SW 1271 (cell line): ENCODE results near the gene MAPK14.
A peak's percentile ranks its signal among the peaks of the same experiment; 100 is the strongest.
"Not testable (repeated sequence)": the region's sequence is repeated elsewhere in the genome, so short reads cannot be mapped to it uniquely, and the experiment has no call there.

Experiments
- DNase-seq, 2 experiments: peaks; one replicate each; lab custom pipeline; 2025; lab: John Stamatoyannopoulos, UW

The MAPK14 gene

GRCh38 chr6:36068586-36068985 lies 41.0 kb downstream of the MAPK14 start:
- DNase-seq: no peak

GRCh38 chr6:36069573-36069972 lies 42.0 kb downstream of the MAPK14 start:
- no peak for DNase-seq

DNA sequence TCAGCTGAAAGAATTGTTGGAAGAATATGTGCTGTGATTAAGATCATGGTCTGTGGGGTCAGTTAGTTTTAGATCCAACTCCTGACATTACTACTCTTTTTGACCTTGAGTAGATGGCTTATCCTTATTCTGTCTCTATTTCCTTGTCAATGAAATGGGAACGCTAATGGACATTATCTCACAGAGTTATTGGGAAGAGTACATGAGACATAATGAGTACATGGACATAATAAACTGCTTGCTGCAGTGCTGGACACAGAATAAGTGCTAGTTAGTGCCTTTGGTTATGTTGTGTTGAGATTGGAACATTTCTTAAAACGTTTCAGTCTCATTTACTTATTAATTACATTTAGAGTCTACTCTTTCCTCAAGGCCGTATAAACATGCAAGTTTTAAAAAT lies 42.6 kb downstream of the MAPK14 start:
- DNase-seq: no peak

- DNase-seq: no peak
These were observed 43.7 kb downstream of the MAPK14 start for GRCh38 chr6:36071281-36071680.

- no peak for DNase-seq
These were observed 44.1 kb downstream of the MAPK14 start for GRCh38 chr6:36071714-36072113.

DNA sequence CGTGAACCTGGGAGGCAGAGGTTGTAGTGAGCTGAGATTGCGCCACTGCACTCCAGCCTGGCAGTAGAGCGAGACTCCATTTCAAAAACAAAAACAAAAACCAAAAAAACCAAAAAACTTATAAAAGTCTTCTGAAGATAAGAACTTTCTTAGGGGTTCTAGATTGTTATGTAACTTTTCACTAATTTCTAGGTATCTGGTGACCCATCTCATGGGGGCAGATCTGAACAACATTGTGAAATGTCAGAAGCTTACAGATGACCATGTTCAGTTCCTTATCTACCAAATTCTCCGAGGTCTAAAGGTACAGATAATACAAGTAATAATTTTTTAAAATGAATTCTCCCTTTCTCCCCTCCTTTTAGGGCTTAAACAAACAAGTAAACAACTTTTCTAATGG lies 45.1 kb downstream of the MAPK14 start:
- no peak for DNase-seq

- no peak for DNase-seq
These were observed 46.0 kb downstream of the MAPK14 start for GRCh38 chr6:36073587-36073986.

DNA sequence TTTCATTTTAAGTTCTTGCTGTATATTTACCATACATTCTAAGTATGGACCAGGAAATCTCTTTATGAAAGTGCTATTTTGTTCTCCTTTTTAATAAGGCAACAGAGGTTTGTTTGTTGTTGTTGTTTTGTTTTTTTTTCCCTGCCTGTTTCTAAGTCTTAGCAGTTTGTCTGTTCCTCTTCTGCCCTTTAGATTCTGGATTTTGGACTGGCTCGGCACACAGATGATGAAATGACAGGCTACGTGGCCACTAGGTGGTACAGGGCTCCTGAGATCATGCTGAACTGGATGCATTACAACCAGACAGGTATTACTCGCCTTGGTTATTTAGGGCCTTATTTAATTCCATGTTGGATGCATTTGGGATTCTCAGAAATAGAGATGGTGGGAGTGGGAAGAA lies 48.0 kb downstream of the MAPK14 start:
- DNase-seq: peak in 1 of 2 experiments; percentile 9

DNA sequence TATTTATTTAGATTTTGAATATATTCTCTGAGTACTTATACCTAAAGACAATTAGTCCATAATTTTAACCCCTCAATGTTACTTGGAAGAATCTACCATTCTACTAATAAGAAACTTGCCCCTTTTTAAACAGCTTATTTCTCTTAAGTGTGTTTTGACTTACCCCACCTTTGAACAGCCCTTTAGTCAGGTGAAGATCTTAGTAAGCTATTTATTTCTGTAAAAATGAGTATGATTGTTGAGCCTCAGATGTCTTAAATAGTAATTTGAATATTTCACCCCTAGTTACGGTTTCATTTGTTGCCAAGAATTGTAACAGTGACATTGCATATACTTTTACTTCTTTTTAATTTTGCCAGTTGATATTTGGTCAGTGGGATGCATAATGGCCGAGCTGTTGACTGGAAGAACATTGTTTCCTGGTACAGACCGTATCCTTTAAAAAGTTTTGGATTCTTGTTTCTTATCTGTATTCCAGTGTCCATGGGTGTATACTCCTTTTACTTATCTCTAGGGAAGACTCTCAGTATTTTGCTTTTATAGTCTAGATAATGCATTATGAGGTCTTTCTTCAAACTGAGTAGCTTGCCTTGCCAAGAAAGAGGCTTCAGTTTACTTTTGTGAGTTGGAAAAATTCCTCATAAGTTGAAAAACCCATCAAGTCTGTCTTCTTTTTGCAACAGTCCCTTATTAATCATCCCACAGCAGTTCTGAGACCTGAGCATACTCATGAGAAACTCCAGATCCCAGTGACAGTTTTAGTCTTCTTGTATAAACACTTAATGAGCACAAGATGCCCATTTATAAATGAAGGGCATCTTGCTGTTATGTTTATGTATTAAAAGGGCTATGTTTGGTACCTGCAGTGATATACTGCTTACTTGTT lies 48.8 kb downstream of the MAPK14 start:
- DNase-seq: no peak

DNA sequence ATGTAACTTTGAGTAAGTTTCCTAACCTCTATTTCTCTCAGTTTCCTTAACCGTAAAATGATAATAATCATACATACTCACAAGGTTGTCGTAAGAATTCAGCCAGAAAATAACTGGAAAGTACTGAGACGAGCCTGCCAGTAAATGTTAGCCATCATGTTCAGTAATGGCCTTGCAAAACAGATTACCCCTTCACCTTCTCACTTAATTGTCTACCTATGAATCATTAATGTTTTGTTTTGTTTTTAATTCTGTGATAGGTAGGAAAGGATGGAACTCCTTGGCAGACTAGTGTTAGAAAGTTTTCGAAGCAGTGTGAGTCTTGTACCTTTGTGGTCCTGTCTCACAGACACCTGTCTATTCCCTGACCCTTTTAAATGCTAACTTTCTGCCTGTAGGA lies 50.6 kb downstream of the MAPK14 start:
- no peak for DNase-seq

DNA sequence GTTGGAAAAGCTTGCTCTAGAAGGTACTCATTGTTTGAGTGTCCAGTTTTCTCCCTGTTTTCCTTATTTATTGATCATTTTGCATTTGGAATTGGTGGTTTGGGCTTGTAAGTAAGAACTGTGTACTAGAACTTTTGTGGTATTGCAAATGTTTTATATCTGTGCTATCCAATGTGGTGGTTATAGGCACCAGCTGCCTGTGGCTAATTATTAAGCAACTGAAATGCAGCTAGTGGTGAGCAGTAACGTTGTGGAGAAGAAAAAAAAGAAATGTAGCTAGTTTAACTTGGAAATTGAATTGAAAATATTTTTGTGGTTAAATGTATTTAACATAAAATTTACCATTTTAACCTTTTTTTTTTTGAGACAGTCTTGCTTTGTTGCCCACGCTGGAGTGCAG lies 52.0 kb downstream of the MAPK14 start:
- no peak for DNase-seq

DNA sequence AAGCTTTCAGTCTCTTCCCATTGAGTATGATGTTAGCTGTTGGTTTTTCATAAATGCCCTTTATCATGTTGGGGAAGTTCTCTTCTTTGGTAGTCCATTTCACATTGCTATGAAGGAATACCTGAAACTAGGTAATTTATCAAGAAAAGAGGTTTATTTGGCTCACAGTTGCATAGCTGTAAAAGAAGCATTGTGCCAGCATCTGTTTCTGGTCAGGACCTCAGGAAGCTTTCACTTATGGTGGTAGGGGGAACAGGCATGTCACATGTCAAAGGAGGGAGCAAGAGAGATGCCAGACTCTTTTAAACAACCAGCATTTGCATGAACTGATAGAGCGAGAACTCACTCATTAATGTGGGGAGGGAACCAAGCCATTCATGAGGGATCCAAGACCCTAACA lies 54.7 kb downstream of the MAPK14 start:
- DNase-seq: no peak

DNA sequence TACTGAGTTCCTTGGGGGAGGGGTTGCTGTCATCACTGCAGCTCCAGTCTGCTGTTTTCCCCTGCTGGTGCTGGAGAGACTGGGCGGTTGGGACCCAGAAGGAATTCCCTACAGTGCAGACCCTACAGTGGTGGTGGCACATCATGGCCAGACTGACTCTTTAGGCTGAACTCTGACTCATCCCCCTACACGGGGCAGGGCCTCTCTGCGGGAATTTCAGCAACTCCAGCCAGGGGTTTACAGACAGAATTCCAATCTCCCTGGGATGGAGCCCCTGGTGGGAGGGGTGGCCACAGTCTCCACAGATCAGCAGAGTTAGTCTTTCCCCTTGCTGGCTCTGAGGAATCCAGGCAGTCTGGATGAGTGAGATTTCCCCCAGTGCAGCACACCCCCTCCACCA lies 55.8 kb downstream of the MAPK14 start:
- DNase-seq: no peak

DNA sequence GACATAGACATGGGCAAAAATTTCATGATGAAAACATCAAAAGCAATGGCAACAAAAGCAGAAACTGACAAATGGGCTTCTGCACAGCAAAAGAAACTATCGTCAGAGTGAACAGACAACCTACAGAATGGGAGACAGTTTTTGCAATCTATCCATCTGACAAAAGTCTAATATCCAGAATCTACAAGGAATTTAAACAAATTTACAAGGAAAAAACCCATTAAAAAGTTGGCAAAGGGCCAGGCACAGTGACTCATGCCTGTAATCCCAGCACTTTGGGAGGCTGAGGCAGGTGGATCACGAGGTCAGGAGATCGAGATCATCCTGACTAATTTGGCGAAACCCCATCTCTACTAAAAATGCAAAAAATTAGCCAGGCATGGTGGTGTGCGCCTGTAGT lies 60.6 kb downstream of the MAPK14 start:
- DNase-seq: not testable (repeated sequence)

GRCh38 chr6:36089048-36089447 lies 61.4 kb downstream of the MAPK14 start:
- DNase-seq: no peak

DNA sequence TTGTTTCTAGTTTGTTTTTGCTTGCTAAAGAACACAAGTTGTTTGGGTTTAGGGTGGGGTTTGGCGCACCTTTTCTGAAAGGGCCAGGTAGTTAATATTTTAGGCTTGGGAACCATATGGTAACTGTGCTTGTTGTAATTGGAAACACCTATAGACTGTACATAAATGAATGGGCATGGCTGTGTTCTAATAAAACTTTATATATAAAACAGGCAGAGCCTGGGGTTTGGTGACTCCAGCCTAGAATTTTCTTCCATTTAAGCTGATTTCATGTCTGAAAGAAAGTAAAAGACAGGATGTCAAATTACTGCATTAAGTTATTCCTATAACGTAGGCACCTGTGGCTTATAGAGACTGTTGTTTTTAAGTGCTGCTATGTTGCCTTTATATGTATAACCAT lies 66.6 kb downstream of the MAPK14 start:
- DNase-seq: no peak

- peak in 1 of 2 experiments; percentile 56 for DNase-seq
These were observed 67.3 kb downstream of the MAPK14 start for GRCh38 chr6:36094753-36095496.

- no peak for DNase-seq
These were observed 68.1 kb downstream of the MAPK14 start for GRCh38 chr6:36095497-36096391.

GRCh38 chr6:36098253-36098919 lies 70.8 kb downstream of the MAPK14 start:
- no peak for DNase-seq

DNA sequence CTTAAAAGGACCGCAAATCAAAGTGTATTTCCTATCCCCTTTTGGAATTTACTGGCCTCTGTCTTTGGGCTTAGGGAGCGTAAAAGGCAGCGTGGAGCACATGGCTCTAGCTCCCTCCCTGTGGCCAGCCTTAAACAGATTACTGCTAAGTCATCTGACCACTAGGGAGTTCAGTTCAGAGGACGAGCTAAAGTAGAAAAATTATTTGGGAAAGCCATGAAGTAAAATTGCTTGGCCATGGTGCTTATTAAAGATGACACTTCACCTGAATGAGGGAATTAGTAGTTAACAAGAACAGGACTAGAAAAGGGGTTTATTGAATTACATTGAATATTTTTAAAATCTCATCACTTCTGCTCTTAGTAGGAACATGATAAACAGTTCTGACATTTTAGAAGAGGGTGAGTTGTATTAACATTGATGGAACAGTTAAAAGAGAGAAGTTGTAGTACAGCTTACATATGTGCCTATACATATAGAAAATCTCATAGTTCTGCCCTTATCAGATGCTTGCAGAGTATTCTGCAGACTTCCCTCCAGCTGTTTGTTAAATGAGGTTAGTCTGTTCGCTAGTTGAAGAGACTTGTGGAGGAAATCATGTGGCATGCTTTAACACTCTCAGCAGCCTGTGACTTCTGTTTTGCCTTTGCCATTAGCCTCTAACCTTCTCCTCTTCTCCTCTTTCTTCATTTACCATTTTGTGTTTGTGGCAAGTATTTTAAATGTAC lies 71.5 kb downstream of the MAPK14 start:
- DNase-seq: no peak

- DNase-seq: no peak
These were observed 72.4 kb downstream of the MAPK14 start for GRCh38 chr6:36099869-36100483.
